GM21737 (cell line): Measurements from ENCODE around the gene TLE6.
"Not testable (repeated sequence)": the region's sequence is repeated elsewhere in the genome, so short reads cannot be mapped to it uniquely, and the experiment has no call there.

Experiments used
- ATAC-seq: cut with Tn5 transposase; IDR thresholded peaks from one replicate; pipeline ENCODE4 v1.9.1; 2021; ENCODE audit warnings: mild to moderate bottlenecking, moderate library complexity; ENCODE audit not compliant: unreplicated experiment

TLE6 gene

GRCh38 chr19:3001235-3001800 is 24.0 kb downstream of the TLE6 start:
- ATAC-seq = no peak

GRCh38 chr19:3003046-3003445 is 25.7 kb downstream of the TLE6 start:
- no peak for ATAC-seq

GRCh38 chr19:3004522-3004921 is 27.2 kb downstream of the TLE6 start:
- no peak for ATAC-seq

- ATAC-seq = no peak
Observed at GRCh38 chr19:3005345-3005744, 28.0 kb downstream of the TLE6 start.

GRCh38 chr19:3006075-3006767 is 28.9 kb downstream of the TLE6 start:
- ATAC-seq = no peak

GRCh38 chr19:3007975-3008374 is 30.6 kb downstream of the TLE6 start:
- ATAC-seq = no peak

- ATAC-seq = no peak
Observed at GRCh38 chr19:3008994-3009393, 31.6 kb downstream of the TLE6 start.

- no peak for ATAC-seq
Observed at GRCh38 chr19:3010871-3011270, 33.5 kb downstream of the TLE6 start.

- ATAC-seq = not testable (repeated sequence)
Observed at GRCh38 chr19:3012059-3012458, 34.7 kb downstream of the TLE6 start.

- no peak for ATAC-seq
Observed at GRCh38 chr19:3012621-3013262, 35.4 kb downstream of the TLE6 start.

- ATAC-seq = no peak
Observed at GRCh38 chr19:3013263-3013725, 35.9 kb downstream of the TLE6 start.

GRCh38 chr19:3014135-3014534 is 36.8 kb downstream of the TLE6 start:
- no peak for ATAC-seq

GRCh38 chr19:3015126-3016057 is 38.0 kb downstream of the TLE6 start:
- no peak for ATAC-seq

GRCh38 chr19:3017923-3018322 is 40.6 kb downstream of the TLE6 start:
- ATAC-seq = no peak

GRCh38 chr19:3019211-3019854 is 42.0 kb downstream of the TLE6 start:
- ATAC-seq = no peak

GRCh38 chr19:3020321-3020960 is 43.1 kb downstream of the TLE6 start:
- ATAC-seq = no peak

GRCh38 chr19:3024509-3024869 is 47.1 kb downstream of the TLE6 start:
- ATAC-seq = no peak

- ATAC-seq = no peak
Observed at GRCh38 chr19:3024870-3025548, 47.6 kb downstream of the TLE6 start.

- no peak for ATAC-seq
Observed at GRCh38 chr19:3025549-3025886, 48.2 kb downstream of the TLE6 start.

- no peak for ATAC-seq
Observed at GRCh38 chr19:3026768-3027167, 49.4 kb downstream of the TLE6 start.
